ENCODE results near the gene TGFB3.
"Not testable (repeated sequence)": the region's sequence is repeated elsewhere in the genome, so short reads cannot be mapped to it uniquely, and the experiment has no call there.

TGFB3 gene

GRCh38 chr14:75981426-75982265, at the start of gene TGFB3:
Gene TGFB3 (minus strand): TSS chr14:75981995. CDS start chr14:75980893, 1,102 bp downstream.
- peak; percentile 70 for DNase-seq

DNA sequence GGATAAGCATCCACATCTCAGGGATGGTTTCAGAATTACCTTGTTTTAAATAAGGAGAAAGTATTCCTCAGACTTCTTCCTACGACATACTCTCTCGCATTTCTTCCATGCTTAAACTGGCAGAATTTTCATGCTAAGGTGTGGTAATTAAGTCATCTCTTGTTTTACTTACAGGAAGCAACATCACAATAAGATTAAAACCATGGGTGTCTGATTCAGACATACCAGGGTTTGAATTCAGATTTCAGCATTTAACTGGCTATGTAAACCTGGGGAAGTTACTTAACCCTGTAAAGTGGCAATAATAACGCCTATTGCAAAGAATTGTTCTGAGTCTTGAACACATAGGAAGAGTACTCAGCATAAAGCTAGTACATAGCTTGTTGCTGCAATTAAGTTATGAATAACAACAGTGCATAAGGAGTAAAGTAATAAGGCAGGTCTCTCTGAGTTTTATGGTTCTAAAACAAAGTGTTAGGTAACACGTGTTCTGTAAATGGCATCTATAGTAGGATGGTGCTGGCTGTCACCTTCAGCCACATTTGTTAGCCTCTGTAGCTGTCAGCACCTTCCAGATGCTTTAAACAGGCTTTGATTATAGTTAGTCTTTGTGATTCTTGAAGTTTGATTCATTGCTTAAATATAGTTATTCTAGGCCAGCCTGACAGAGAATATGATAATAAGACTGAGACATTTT, 42.6 kb upstream of the TGFB3 start:
- no peak for DNase-seq

DNA sequence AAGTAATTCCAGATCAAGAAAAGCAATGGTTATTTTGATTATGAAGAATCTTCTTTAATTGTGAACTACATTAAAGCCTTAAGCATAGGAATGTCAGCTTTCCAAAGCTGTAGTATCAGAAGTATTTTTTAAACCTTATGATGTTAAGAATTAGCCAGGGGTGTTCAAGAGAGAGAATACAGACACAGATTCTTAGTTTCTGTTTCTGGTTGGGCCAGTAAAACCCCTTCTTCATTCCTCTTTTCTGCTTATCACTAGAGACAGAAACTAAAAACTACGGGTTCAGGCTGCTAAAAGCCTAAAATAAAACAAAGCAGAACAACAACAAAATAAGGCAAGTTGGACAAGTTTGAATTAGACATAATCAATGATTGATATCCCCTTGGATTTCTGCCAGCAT, 42.0 kb upstream of the TGFB3 start:
- DNase-seq = no peak

- DNase-seq = no peak
Observed at GRCh38 chr14:76022991-76023390, 41.2 kb upstream of the TGFB3 start.

- no peak for DNase-seq
Observed at GRCh38 chr14:76019676-76020075, 37.9 kb upstream of the TGFB3 start.

DNA sequence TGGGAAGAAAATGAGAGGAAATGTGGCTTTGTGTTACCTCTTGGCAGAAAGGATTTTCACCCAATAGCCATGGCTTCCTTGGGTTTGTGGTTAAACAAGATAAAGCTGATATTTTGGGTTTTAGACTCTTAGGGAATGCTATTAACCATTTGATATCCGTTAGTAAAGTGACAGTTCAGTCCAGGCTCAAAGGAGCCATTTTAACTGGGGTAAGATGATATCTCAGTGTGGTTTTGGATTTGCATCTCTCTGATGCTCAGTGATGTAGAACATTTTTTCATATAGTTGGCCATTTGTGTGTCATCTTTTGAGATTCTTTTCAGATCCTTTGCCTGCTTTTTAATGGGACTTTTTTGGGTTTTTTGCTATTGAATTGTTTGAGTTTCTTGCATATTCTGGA, 33.9 kb upstream of the TGFB3 start:
- no peak for DNase-seq

DNA sequence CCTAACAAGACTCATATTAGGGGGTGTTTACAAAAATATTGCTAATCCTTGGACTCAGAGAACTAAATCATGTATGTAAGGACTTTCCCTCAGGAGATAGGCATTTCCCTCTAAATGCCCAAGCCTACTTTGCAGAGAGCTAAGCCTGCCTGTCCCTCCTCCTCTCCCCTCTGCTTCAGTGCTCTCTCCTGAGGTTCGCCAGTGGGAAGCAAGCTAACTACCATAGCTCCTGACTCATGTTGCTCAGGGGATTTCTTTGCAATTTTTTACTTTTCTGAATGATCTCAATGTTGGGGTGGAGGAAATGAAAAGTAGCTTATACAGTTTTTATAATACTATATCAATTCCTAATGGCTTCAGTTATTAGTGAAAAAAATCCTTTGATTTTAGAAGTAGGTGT, 33.4 kb upstream of the TGFB3 start:
- no peak for DNase-seq

DNA sequence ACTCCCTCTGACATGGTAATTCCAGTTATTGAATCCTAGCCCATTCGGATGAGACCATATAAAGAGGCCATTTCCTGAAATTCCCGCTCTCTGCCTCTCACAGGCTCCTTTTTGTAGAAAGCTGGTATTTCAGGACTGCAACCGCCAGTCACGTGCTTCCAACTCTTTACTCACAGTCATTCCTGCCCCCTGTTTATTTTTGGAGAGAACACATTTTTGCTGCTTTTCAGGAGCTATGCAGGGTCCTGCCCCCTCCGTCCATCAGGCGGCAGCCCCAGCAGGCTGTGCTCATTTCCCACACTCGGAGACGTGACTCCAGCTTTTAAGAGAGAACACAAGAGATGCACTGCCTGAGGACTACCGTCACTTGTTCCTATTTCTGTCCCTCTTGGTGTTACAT, 30.6 kb upstream of the TGFB3 start:
- no peak for DNase-seq

- DNase-seq = no peak
Observed at GRCh38 chr14:76011930-76012329, 30.1 kb upstream of the TGFB3 start.

DNA sequence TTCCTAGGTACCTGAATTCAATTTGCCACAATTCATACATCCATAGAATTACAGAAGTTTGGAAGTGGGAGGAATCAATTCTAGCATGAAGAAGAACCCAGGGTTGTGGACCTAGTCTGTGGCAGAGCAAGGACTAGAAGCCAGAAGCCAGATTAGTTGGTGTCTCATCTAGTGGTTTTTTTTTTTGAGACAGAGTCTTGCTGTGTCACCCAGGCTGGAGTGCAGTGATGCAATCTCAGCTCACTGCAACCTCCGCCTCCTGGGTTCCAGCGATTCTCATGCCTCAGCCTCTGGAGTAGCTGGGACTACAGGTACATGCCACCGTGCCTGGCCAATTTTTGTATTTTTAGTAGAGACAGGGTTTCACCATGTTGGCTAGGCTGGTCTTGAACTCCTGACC, 27.8 kb upstream of the TGFB3 start:
- not testable (repeated sequence) for DNase-seq

- no peak for DNase-seq
Observed at GRCh38 chr14:76007852-76008251, 26.1 kb upstream of the TGFB3 start.

GRCh38 chr14:76007379-76007778, 25.6 kb upstream of the TGFB3 start:
- DNase-seq = no peak

GRCh38 chr14:76006253-76006652, 24.5 kb upstream of the TGFB3 start:
- DNase-seq = no peak

- no peak for DNase-seq
Observed at GRCh38 chr14:76002383-76002782, 20.6 kb upstream of the TGFB3 start.

- no peak for DNase-seq
Observed at GRCh38 chr14:75999511-76000190, 17.9 kb upstream of the TGFB3 start.

GRCh38 chr14:75996488-75996887, 14.7 kb upstream of the TGFB3 start:
- DNase-seq = no peak

DNA sequence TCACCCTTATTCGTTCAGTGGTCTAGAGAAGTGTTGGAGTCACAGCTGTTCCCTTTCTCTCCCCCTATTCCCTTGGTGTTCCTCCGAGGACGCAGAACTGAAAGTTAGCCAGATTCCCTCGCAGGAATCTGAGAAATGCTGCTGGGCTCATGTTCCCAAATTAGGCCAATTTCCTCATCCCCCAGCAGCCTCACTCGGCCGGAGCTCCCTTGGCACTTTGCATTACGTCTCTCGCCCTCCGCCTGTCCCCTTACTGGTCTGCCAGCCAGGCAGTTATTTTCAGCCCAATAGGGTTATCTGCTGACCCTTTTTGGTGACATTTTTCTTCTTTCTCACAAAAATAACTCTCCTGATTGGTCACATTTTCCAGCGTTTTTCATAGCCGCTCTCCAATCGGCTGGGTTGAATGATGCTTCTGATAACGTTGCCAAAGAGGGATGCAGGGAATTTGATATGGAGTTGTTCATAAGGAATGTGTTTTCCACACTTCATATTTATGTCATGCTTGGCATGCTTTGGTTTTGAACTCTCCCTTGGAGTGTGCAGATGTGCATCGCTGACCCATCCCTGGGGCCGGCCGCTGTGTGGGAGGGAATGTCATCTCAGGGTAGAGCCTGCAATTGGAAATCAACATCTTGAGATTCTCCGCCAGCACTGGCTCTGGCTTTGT, 13.7 kb upstream of the TGFB3 start:
- DNase-seq = no peak

DNA sequence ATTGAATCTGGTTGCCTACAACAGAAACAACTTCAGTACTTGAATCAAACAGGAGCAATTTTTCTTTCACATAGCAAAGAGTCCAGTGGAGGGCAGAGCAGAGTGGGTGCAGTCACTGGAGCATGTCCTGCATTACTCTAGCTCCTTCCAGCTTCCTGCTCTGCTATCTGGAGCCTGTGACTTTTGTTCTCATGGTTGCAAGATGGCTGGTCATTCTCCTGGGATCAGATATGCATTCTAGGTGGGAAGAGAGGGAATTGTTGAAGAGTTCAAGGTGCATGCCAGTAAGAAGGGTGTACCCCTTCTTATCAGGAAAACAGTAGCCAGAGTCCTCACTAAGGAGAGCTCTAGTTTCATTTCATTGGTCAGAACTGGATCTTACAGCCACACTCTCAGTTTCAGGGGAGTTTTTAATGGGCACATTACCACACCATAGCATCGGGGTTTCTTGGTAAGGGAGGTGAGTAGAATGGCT, 11.8 kb upstream of the TGFB3 start:
- DNase-seq = no peak

- no peak for DNase-seq
Observed at GRCh38 chr14:75991753-75992152, 10.0 kb upstream of the TGFB3 start.

DNA sequence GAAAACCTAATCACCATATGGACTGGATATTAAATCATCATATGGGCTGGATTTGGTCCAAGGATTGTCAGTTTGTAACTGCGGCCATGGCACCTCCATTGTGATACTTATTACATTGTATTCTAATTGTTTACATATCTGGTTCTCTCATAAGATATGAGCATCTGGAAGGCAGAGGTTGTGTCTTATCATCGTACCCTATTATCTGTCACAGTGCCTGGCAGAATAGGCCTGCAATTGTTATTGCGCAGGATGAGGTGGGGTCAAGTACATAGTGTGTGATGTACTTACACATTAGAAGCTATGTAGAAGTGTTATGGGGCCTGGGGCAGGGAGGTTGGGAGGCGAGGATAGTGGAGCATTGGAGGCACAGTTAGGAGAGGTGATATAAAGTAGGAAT, 8.5 kb upstream of the TGFB3 start:
- no peak for DNase-seq

DNA sequence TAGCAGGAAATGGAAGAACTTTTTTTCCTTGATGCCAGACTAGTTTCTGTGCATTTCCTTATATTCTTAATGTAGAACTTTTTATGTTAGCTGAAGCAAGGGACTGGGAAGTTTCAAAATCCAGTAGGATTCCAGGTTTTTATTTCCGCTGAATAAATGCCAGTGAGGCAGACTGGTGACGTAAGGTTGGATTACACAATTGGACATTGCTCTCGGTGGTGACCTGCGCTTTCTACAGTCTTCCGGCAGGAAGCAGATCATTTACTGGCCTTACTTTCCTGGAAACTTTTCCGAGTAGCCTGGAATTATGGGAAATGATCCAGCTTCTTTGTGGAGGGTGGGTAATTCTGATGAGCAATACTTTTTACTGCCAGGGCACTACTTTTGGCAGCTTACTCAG, 7.3 kb upstream of the TGFB3 start:
- DNase-seq = no peak

DNA sequence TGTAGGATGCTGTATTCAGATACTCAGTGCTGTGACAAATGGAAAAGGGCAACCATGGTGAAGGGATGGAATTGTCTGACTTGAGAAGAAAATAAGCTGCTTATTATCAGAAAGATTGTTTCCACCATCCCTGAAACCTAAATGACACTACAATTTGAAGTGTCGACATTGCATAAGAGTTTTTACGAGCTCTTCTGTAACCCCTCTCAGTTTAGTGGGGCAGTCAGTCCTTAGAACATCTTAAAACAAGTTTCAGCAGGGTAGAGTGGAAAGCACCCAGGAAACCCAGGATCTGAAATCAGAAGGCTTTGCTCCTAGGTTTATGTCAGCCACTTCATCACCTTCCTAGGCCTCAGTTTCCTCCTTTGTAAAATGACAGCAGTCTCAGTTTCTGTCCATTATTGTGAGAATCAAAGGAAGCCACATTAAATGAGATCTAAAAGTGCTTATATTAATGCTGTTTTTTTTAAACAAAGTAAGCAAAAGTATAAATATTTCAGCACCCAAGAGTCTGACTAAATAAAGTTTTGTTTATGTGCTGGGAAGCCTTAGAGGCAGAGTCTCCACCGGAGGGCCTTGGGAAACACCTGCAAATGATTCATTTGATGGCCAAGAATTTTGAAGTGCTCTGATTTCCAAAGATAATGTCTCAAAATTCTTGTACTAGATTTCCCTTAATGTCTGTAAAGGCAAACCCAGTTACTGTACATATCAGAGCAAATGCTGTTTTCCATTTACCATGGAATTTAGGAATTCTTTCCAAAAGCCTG, 5.6 kb upstream of the TGFB3 start:
- DNase-seq = no peak

GRCh38 chr14:75986439-75986765, 4.6 kb upstream of the TGFB3 start:
- no peak for DNase-seq
